ENCODE measurements around the gene APBA1. TPM values are rescaled to one million over a fixed set of nuclear protein-coding genes. Genes with fewer than 3 reads are reported as not detected.

Gene APBA1
- total and polyA plus RNA-seq, 2 of the 8 experiments (the other 6 are each of a cell fraction or from before 2014, with no cell fraction given), result 0.36 to 0.60 TPM

DNA sequence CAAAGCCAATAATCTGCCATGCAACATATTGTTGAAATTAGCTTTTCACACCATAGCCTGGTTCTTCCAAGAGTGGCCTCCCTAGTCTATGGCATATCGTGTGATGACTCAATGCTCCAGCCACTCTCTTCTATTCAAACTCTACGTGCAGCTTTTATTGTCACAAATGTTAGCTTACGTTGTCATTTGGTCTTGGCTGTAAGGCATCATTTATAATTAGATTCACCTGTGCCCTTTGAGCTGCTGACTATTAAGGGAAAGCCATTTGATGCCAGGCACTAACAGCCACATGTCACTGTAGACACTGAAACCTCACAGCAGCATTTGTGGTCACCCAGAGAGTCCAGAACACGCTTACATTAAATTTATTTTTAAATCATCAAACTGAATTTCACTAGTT is 66.8 kb downstream of the APBA1 start:
- Histone ChIP-seq H2BK120ac (replicated peaks; ENCODE audit: low read depth, low read length) (no peak overlapping the region), H3K9me3 (ENCODE audit: insufficient read depth in 2 of 2, low read depth in 1 of 2, low read length in 1 of 2) (no peaks in the 10 kb centered on the region), H4K91ac (replicated peaks; ENCODE audit: insufficient read length, low read length) (no peak overlapping the region), H3K27me3 (replicated peaks in 1 of 4; ENCODE audit: control insufficient read depth in 3 of 4, extremely low read depth in 1 of 4, insufficient read depth in 3 of 4, low read length in 3 of 4) (no peaks in the 10 kb centered on the region), H3K23ac (ENCODE audit: insufficient read length) (peak overlapping the region; percentile 32), H3K18ac (ENCODE audit: extremely low read depth, low read length) (no peak overlapping the region), H4K5ac (ENCODE audit: insufficient read length, low read depth, low read length) (no peak overlapping the region), H3K9ac (replicated peaks in 1 of 4; ENCODE audit: extremely low read depth in 1 of 4, low read depth in 3 of 4, low read length in 3 of 4) (no peak overlapping the region), H2BK5ac (ENCODE audit: low read depth, low read length) (no peak overlapping the region), H2BK20ac (ENCODE audit: low read length) (no peak overlapping the region), H3K14ac (ENCODE audit: insufficient read length) (no peak overlapping the region), H4K20me1 (replicated peaks in 1 of 2; ENCODE audit: control insufficient read depth in 1 of 2, insufficient read depth in 2 of 2, low read length in 2 of 2) (no peaks in the 10 kb centered on the region), H3K23me2 (ENCODE audit: low read depth, low read length) (no peaks in the 10 kb centered on the region), H2BK15ac (ENCODE audit: low read length) (no peak overlapping the region), H4K8ac (ENCODE audit: extremely low read depth, insufficient read depth, low read length) (no peak overlapping the region), H3K79me2 (ENCODE audit: control insufficient read depth in 1 of 2, insufficient read depth in 2 of 2, low read length in 2 of 2) (no peaks in the 10 kb centered on the region), H3K27ac (ENCODE audit: low read depth, low read length) (no peak overlapping the region), H3K4ac (replicated peaks; ENCODE audit: insufficient read length, low read depth, low read length) (no peak overlapping the region), H3K56ac (replicated peaks; ENCODE audit: insufficient read length, low read depth, low read length) (no peak overlapping the region), H2BK12ac (ENCODE audit: low read depth, low read length) (no peak overlapping the region), H3K4me3 (ENCODE audit: extremely low read depth in 1 of 4, insufficient read depth in 2 of 4, low read depth in 3 of 4, low read length in 4 of 4) (no peak overlapping the region), H3K36me3 (ENCODE audit: control insufficient read depth in 2 of 4, insufficient read depth in 4 of 4, low read length in 3 of 4) (no peaks in the 10 kb centered on the region), H3K79me1 (ENCODE audit: low read depth, low read length) (no peaks in the 10 kb centered on the region), H2AK5ac (ENCODE audit: low read depth, low read length) (no peak overlapping the region), H3K4me2 (ENCODE audit: insufficient read depth in 1 of 2, low read depth in 2 of 2, low read length in 2 of 2) (no peak overlapping the region), H2AFZ (ENCODE audit: low read length) (no peak overlapping the region), H3K4me1 (replicated peaks in 1 of 4; ENCODE audit: control insufficient read depth in 3 of 4, insufficient read depth in 4 of 4, low read length in 3 of 4) (peaks cover 0 to 3% (median 0%) of the 10 kb centered on the region in 4 experiments; a peak in 1 of 7 replicates)
- FAIRE-seq, result no peak
- CTCF ChIA-PET (ENCODE audit: partially characterized antibody), result interaction anchor here (1.6 kb wide), 1 partner anchor 313 kb away, joined by 4 read pairs; no protein-coding TSS in a partner anchor
- DNase-seq (ENCODE audit: low read depth in 1 of 2, low spot score in 2 of 2), result no peak
- WGBS, 2 experiments (ENCODE audit: extremely low coverage in 1 of 2, insufficient coverage in 1 of 2, insufficient read length in 1 of 2, insufficient replicate concordance in 2 of 2, low coverage in 1 of 2, low lambda C conversion rate in 2 of 2, missing lambda C conversion rate in 1 of 2), result 69% methylated on average over 4 of the region's 4 CpGs; no CpG with 5 or more reads in 1 of the 2 experiments
- POLR2A ChIA-PET (ENCODE audit: partially characterized antibody), result interaction anchor here (0.9 kb wide), 1 partner anchor 11 kb away, joined by 3 read pairs; no protein-coding TSS in a partner anchor
- TF ChIP-seq, protein P1, sequence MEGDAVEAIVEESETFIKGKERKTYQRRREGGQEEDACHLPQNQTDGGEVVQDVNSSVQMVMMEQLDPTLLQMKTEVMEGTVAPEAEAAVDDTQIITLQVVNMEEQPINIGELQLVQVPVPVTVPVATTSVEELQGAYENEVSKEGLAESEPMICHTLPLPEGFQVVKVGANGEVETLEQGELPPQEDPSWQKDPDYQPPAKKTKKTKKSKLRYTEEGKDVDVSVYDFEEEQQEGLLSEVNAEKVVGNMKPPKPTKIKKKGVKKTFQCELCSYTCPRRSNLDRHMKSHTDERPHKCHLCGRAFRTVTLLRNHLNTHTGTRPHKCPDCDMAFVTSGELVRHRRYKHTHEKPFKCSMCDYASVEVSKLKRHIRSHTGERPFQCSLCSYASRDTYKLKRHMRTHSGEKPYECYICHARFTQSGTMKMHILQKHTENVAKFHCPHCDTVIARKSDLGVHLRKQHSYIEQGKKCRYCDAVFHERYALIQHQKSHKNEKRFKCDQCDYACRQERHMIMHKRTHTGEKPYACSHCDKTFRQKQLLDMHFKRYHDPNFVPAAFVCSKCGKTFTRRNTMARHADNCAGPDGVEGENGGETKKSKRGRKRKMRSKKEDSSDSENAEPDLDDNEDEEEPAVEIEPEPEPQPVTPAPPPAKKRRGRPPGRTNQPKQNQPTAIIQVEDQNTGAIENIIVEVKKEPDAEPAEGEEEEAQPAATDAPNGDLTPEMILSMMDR (IDR thresholded peaks at IDR 0.05; ENCODE audit: control extremely low read depth in 1 of 3, insufficient read depth in 1 of 3, low read depth in 1 of 3, low read length in 3 of 3), result no peak
- TF ChIP-seq SIRT6 (IDR thresholded peaks at IDR 0.05; ENCODE audit: low read length) (no peak), CTBP2 (IDR thresholded peaks at IDR 0.05; ENCODE audit: borderline replicate concordance, insufficient read depth, insufficient read length, low read length) (no peak), SIX5 (IDR thresholded peaks at IDR 0.05; ENCODE audit: low read depth, low read length) (no peak), PHF8 (conservative IDR thresholded peaks at IDR 0.05; ENCODE audit: low read depth, low read length) (no peak), FOSL1 (IDR thresholded peaks at IDR 0.05; ENCODE audit: insufficient read depth, low read depth, low read length) (no peak), EGR1 (IDR thresholded peaks at IDR 0.05; ENCODE audit: borderline replicate concordance, low read depth, low read length) (no peak), ZNF274 (IDR thresholded peaks at IDR 0.05; ENCODE audit: borderline replicate concordance, extremely low read depth, low read length) (no peak), SUZ12 (IDR thresholded peaks at IDR 0.05; ENCODE audit: low read length) (no peak), NANOG (IDR thresholded peaks at IDR 0.05; ENCODE audit: insufficient read depth, low read depth, low read length, poor library complexity, severe bottlenecking) (no peak), CREB1 (IDR thresholded peaks at IDR 0.05) (no peak), MAFK (IDR thresholded peaks at IDR 0.05; ENCODE audit: low read depth, low read length) (no peak)

Data from H1 (cell line).